IMR-90 (cell line): ENCODE results near the gene CCR8. TPM values are rescaled to one million over a fixed set of nuclear protein-coding genes. Genes with fewer than 3 reads are reported as not detected.
"Not testable (repeated sequence)": the region's sequence is repeated elsewhere in the genome, so short reads cannot be mapped to it uniquely, and the experiment has no call there.

Experiments
- ATAC-seq: fragments of 200-7000 bp; cut with Tn5 transposase; 2 replicates; pipeline ENCODE4 v1.9.1; 2020; ENCODE audit warnings: low read depth, mild to moderate bottlenecking, moderate library complexity
- BruUV-seq: library from RNA; stranded (reverse); fragments of 400-500 nt; replicated peaks from 2 replicates; lab custom pipeline; 2021; lab: Mats Ljungman, UMichigan
- CTCF ChIA-PET: fragments of 300-600 bp; formaldehyde crosslinking; extraction: SDS; loops from one replicate; lab custom pipeline; 2021; ENCODE audit warnings: antibody characterized with exemption; lab: Yijun Ruan, JAX
- POLR2A ChIA-PET: fragments of 300-600 bp; sonication (Branson Sonifier 250); formaldehyde crosslinking; loops from one replicate; lab custom pipeline; 2022; ENCODE audit warnings: antibody characterized with exemption; ENCODE audit not compliant: unreplicated experiment; lab: Charles Lee
- DNase-seq: peaks from one replicate; pipeline ENCODE4 v3.0.0; 2013
- H2AFZ ChIP-seq: replicated peaks from 2 replicates; pipeline ENCODE3; 2013; ENCODE audit warnings: low read length, mild to moderate bottlenecking; ENCODE audit not compliant: poor library complexity
- H2AK5ac ChIP-seq: 2 replicates; pipeline ENCODE4 v1.6.1; 2013; ENCODE audit warnings: low read depth, low read length, inconsistent platforms
- H2AK9ac ChIP-seq: replicated peaks from 2 replicates; pipeline ENCODE3; 2013; ENCODE audit warnings: mild to moderate bottlenecking, low read depth, low read length, moderate library complexity; ENCODE audit not compliant: poor library complexity
- H2BK120ac ChIP-seq: 2 replicates; pipeline ENCODE4 v1.6.1; 2013; ENCODE audit warnings: low read depth, low read length, inconsistent platforms
- H2BK15ac ChIP-seq: 3 replicates; pipeline ENCODE4 v1.6.1; 2013; ENCODE audit warnings: low read depth, low read length, inconsistent platforms
- H2BK20ac ChIP-seq: 2 replicates; pipeline ENCODE4 v1.6.1; 2013; ENCODE audit warnings: low read depth, mild to moderate bottlenecking, inconsistent platforms, low read length, moderate library complexity
- H2BK5ac ChIP-seq: 2 replicates; pipeline ENCODE4 v1.6.1; 2013; ENCODE audit warnings: mild to moderate bottlenecking, low read depth, low read length, inconsistent platforms; ENCODE audit not compliant: poor library complexity, severe bottlenecking
- H3K14ac ChIP-seq: replicated peaks from 2 replicates; pipeline ENCODE4 v1.6.1; 2013; ENCODE audit warnings: low read depth, low read length, inconsistent platforms
- H3K18ac ChIP-seq: 2 replicates; pipeline ENCODE4 v1.6.1; 2013; ENCODE audit warnings: low read depth, low read length, control low read depth
- H3K23ac ChIP-seq: 2 replicates; pipeline ENCODE4 v1.6.1; 2013; ENCODE audit warnings: low read depth, low read length, inconsistent platforms
- H3K27ac ChIP-seq: 2 replicates; pipeline ENCODE4 v1.5.1; 2013; ENCODE audit warnings: mild to moderate bottlenecking, control low read depth, low read length; ENCODE audit not compliant: insufficient read depth
- H3K27me3 ChIP-seq: 2 replicates; pipeline ENCODE4 v1.6.1; 2013; ENCODE audit warnings: low read length; ENCODE audit not compliant: control insufficient read depth, insufficient read depth
- H3K36me3 ChIP-seq: 2 replicates; pipeline ENCODE4 v1.6.1; 2013; ENCODE audit warnings: low read length, mixed read lengths; ENCODE audit not compliant: control insufficient read depth, insufficient read depth
- H3K4ac ChIP-seq: 2 replicates; pipeline ENCODE4 v1.6.1; 2013; ENCODE audit warnings: low read depth, low read length, inconsistent platforms
- H3K4me1 ChIP-seq: 2 replicates; pipeline ENCODE4 v1.6.1; 2013; ENCODE audit warnings: low read length, mixed read lengths; ENCODE audit not compliant: control insufficient read depth, insufficient read depth
- H3K4me2 ChIP-seq: 2 replicates; pipeline ENCODE4 v1.6.1; 2013; ENCODE audit warnings: low read depth, mild to moderate bottlenecking, control low read depth, low read length, moderate library complexity
- H3K4me3 ChIP-seq: 2 replicates; pipeline ENCODE4 v1.5.1; 2013; ENCODE audit warnings: low read depth, mild to moderate bottlenecking, control low read depth, low read length, moderate library complexity; ENCODE audit not compliant: insufficient read depth
- H3K56ac ChIP-seq: 2 replicates; pipeline ENCODE4 v1.6.1; 2013; ENCODE audit warnings: low read length, inconsistent platforms; ENCODE audit not compliant: insufficient read depth; ENCODE audit errors: extremely low read depth
- H3K79me1 ChIP-seq, 2 experiments: 2 replicates each; pipeline ENCODE4 v1.6.1; 2013; ENCODE audit warnings: low read length in 2 of 2, inconsistent platforms in 1 of 2, low read depth in 1 of 2
- H3K9ac ChIP-seq: 2 replicates; pipeline ENCODE4 v1.6.1; 2013; ENCODE audit warnings: low read depth, low read length, control low read depth
- H3K9me1 ChIP-seq: 2 replicates; pipeline ENCODE4 v1.6.1; 2013; ENCODE audit warnings: low read length, inconsistent platforms; ENCODE audit not compliant: insufficient read depth
- H3K9me3 ChIP-seq: 2 replicates; pipeline ENCODE4 v1.6.1; 2013; ENCODE audit warnings: low read length; ENCODE audit not compliant: control insufficient read depth, insufficient read depth
- H4K20me1 ChIP-seq: 2 replicates; pipeline ENCODE4 v1.6.1; 2013; ENCODE audit warnings: low read length, inconsistent platforms; ENCODE audit not compliant: insufficient read depth
- H4K5ac ChIP-seq: 2 replicates; pipeline ENCODE4 v1.6.1; 2013; ENCODE audit warnings: mild to moderate bottlenecking, low read depth, low read length, control low read depth
- H4K8ac ChIP-seq, 2 experiments: 2 replicates each; pipeline ENCODE4 v1.6.1; 2013; ENCODE audit warnings: low read depth in 2 of 2, low read length in 2 of 2, control low read depth in 1 of 2, inconsistent platforms in 1 of 2
- H4K91ac ChIP-seq: 2 replicates; pipeline ENCODE4 v1.6.1; 2013; ENCODE audit warnings: low read depth, low read length, inconsistent platforms; ENCODE audit not compliant: insufficient read depth
- WGBS, 2 experiments: methylation state at CpG; one replicate each; pipeline versions ENCODE4 v1.1.5 to v1.1.7; 2013; ENCODE audit warnings: missing lambda C conversion rate in 2 of 2; ENCODE audit not compliant: insufficient read length in 1 of 2; ENCODE audit errors: extremely low coverage in 2 of 2; 5-methylcytosine and 5-hydroxymethylcytosine counted together
- dilution Hi-C: fragments of 300-500 bp; cut with HindIII; formaldehyde crosslinking; loops from one replicate; pipeline ENCODE4 v1.14.3; 2018; ENCODE audit warnings: low sequenced_read_pairs; ENCODE audit not compliant: unreplicated experiment
- in situ Hi-C: fragments of 300-500 bp; cut with MboI; formaldehyde crosslinking; loops from 3 replicates; pipeline ENCODE4 v1.14.3; 2019; ENCODE audit warnings: low sequenced_read_pairs, inconsistent platforms, mixed read lengths
- intact Hi-C: fragments of 100-400 bp; cut with micrococcal nuclease; formaldehyde crosslinking; loops from 2 replicates; pipeline ENCODE4 v1.10.0; 2022
- polyA plus RNA-seq, 3 experiments: library from polyadenylated mRNA; depleted of rRNA; stranded (reverse); fragments of >200 nt; gene quantifications; 2 replicates each; pipeline ENCODE4 v1.2.3, GENCODE V29; 2012; ENCODE audit warnings: low replicate concordance in 1 of 3
- total RNA-seq: library from RNA; depleted of rRNA; stranded (reverse); fragments of >200 nt; gene quantifications from 2 replicates; pipeline ENCODE4 v1.2.3, GENCODE V29; 2012

CCR8 gene
- total and polyA plus RNA-seq, 2 of the 4 experiments (the other 2 are of a cell fraction), result not detected

- ATAC-seq, H3K4me3 ChIP-seq, H3K27me3 ChIP-seq, BruUV-seq, intact Hi-C loops, H3K36me3 ChIP-seq, H3K4me2 ChIP-seq, H3K56ac ChIP-seq, H2AK5ac ChIP-seq, DNase-seq, H3K23ac ChIP-seq, H2BK20ac ChIP-seq, H4K91ac ChIP-seq, H3K14ac ChIP-seq, H4K5ac ChIP-seq, H3K27ac ChIP-seq, H3K18ac ChIP-seq, H2BK5ac ChIP-seq, H2AFZ ChIP-seq, H2BK15ac ChIP-seq, in situ Hi-C loops, H3K79me1 ChIP-seq, H2BK120ac ChIP-seq, H4K20me1 ChIP-seq, H3K9me1 ChIP-seq, H4K8ac ChIP-seq, H3K9ac ChIP-seq, POLR2A ChIA-PET, CTCF ChIA-PET, H3K9me3 ChIP-seq, dilution Hi-C loops, H2AK9ac ChIP-seq, H3K4me1 ChIP-seq, H3K4ac ChIP-seq: not testable (repeated sequence)
- WGBS, 2 experiments, result no CpG with 5 or more reads among the region's 3 CpGs
Measured at GRCh38 chr3:39353168-39353927, 23.8 kb downstream of the CCR8 start.
